Measurements from ENCODE around the gene BTF3.

BTF3 gene

GRCh38 chr5:73487815-73488214 lies 10.4 kb upstream of the BTF3 start:
- H3K4me3 ChIP-seq (ENCODE audit: low read length), result no peak overlapping the region
- TF ChIP-seq CTCF (conservative IDR thresholded peaks at IDR 0.05; ENCODE audit: low read depth, low read length), result no peak
- DNase-seq (ENCODE audit: low read depth), result no peak

GRCh38 chr5:73488806-73489205 lies 9.4 kb upstream of the BTF3 start:
- H3K4me3 ChIP-seq (ENCODE audit: low read length), result no peak overlapping the region
- no peak for DNase-seq (ENCODE audit: low read depth)
- TF ChIP-seq CTCF (conservative IDR thresholded peaks at IDR 0.05; ENCODE audit: low read depth, low read length), result no peak

- no peak overlapping the region for H3K4me3 ChIP-seq (ENCODE audit: low read length)
- no peak for DNase-seq (ENCODE audit: low read depth)
- no peak for TF ChIP-seq CTCF (conservative IDR thresholded peaks at IDR 0.05; ENCODE audit: low read depth, low read length)
Measured at GRCh38 chr5:73490088-73490487, 8.2 kb upstream of the BTF3 start.

GRCh38 chr5:73491155-73491554 lies 7.1 kb upstream of the BTF3 start:
- TF ChIP-seq CTCF (conservative IDR thresholded peaks at IDR 0.05; ENCODE audit: low read depth, low read length), result no peak
- DNase-seq (ENCODE audit: low read depth), result no peak
- H3K4me3 ChIP-seq (ENCODE audit: low read length), result no peak overlapping the region

- no peak for TF ChIP-seq CTCF (conservative IDR thresholded peaks at IDR 0.05; ENCODE audit: low read depth, low read length)
- DNase-seq (ENCODE audit: low read depth), result no peak
Measured at GRCh38 chr5:73493421-73493820, 4.8 kb upstream of the BTF3 start.

GRCh38 chr5:73494721-73495120 lies 3.5 kb upstream of the BTF3 start:
- no peak for DNase-seq (ENCODE audit: low read depth)
- no peak for TF ChIP-seq CTCF (conservative IDR thresholded peaks at IDR 0.05; ENCODE audit: low read depth, low read length)
- H3K4me3 ChIP-seq (ENCODE audit: low read length), result no peak overlapping the region

More at GRCh38 chr5:73493421-73493820, 4.8 kb upstream of the BTF3 start:
- H3K4me3 ChIP-seq (ENCODE audit: low read length), result no peak overlapping the region

- H3K4me3 ChIP-seq (ENCODE audit: low read length), result no peak overlapping the region
- TF ChIP-seq CTCF (conservative IDR thresholded peaks at IDR 0.05; ENCODE audit: low read depth, low read length), result no peak
- no peak for DNase-seq (ENCODE audit: low read depth)
Measured at GRCh38 chr5:73495772-73496335, 2.4 kb upstream of the BTF3 start.
